Rectal smooth muscle tissue (tissue), 1 donor: ENCODE data around the gene JPT1.

Experiments used
- H3K27ac ChIP-seq: one replicate; pipeline ENCODE4 v1.7.0; 2013; ENCODE audit warnings: low read depth, low read length, inconsistent platforms
- H3K27me3 ChIP-seq: one replicate; pipeline ENCODE4 v1.7.0; 2013; ENCODE audit warnings: low read length; ENCODE audit not compliant: control insufficient read depth, insufficient read depth
- H3K36me3 ChIP-seq: one replicate; pipeline ENCODE4 v1.7.0; 2013; ENCODE audit warnings: low read length; ENCODE audit not compliant: control insufficient read depth, insufficient read depth
- H3K4me1 ChIP-seq: one replicate; pipeline ENCODE4 v1.7.0; 2013; ENCODE audit warnings: low read length; ENCODE audit not compliant: control insufficient read depth, insufficient read depth
- H3K4me3 ChIP-seq: one replicate; pipeline ENCODE4 v1.7.0; 2013; ENCODE audit warnings: low read length
- H3K9ac ChIP-seq: one replicate; pipeline ENCODE4 v1.7.0; 2013; ENCODE audit warnings: low read length

JPT1 gene

DNA sequence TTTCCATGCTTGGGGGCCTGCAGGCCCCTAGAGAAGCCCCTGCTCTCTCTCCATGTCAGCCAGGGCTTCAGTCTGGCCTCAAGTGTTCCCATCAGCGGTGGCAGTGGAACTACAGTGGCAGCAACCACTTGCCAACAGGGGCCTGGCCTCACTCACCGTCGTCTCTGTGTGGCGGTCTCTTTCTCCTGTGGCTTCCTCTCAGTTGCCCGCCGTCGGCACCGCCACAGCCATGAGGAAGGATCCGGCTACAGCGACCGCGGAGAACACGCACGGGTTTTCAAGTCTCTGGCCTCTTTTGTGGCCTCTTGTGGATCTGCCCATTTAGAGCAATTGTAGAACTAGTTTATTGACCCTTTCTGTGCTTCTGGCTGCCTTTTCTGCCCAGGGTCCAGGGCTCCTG is 36.0 kb downstream of the JPT1 start:
- no peak overlapping the region for H3K4me3 ChIP-seq
- H3K36me3 ChIP-seq = peaks cover 2% of the 10 kb centered on the region
- H3K27ac ChIP-seq = no peak overlapping the region
- no peak overlapping the region for H3K9ac ChIP-seq
- H3K27me3 ChIP-seq = no peaks in the 10 kb centered on the region
- H3K4me1 ChIP-seq = no peaks in the 10 kb centered on the region

DNA sequence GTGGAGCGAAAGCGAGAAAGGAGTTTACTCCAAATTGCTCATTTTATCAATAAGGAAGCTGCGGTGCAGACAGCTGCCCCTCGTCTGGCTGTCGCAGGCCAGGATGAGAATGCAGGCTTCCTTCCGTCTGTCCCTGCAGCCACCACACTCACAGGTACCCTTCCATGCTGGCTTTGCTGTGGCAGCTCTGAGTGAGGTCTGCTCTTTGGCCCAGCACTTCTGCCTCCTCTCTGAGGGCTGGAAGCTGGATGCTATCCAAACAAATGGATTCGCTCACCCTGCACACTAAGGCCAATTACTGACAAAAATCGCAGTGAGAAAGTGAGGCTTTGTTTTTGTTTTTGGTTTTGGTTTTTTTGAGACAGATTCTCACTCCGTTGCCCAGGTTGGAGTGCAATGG is 37.6 kb downstream of the JPT1 start:
- Histone ChIP-seq H3K27ac (no peak overlapping the region), H3K9ac (no peak overlapping the region), H3K4me3 (peak overlapping the region; percentile 27), H3K27me3 (no peaks in the 10 kb centered on the region), H3K36me3 (peaks cover 2% of the 10 kb centered on the region), H3K4me1 (no peaks in the 10 kb centered on the region)

DNA sequence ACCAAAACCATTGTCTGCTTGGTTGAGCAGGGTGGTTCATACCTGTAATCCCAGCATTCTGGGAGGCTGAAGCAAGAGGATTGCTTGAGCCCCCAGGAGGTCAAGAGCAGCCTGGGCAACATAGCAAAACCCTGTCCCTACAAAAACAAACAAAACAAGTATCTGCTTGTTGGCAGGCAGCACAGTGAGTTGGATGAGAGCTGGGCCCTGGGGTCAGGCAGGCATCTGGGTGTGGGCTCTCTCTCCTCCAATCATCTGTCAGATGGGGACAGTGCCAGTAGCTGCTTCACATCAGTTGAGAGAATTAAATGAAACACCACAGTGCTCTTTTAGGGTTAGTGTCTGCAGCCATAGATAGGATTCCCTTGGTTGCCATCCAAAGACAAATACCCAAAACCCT is 38.8 kb downstream of the JPT1 start:
- no peak overlapping the region for H3K9ac ChIP-seq
- no peaks in the 10 kb centered on the region for H3K27me3 ChIP-seq
- no peaks in the 10 kb centered on the region for H3K4me1 ChIP-seq
- peaks cover 2% of the 10 kb centered on the region for H3K36me3 ChIP-seq
- no peak overlapping the region for H3K27ac ChIP-seq
- no peak overlapping the region for H3K4me3 ChIP-seq

DNA sequence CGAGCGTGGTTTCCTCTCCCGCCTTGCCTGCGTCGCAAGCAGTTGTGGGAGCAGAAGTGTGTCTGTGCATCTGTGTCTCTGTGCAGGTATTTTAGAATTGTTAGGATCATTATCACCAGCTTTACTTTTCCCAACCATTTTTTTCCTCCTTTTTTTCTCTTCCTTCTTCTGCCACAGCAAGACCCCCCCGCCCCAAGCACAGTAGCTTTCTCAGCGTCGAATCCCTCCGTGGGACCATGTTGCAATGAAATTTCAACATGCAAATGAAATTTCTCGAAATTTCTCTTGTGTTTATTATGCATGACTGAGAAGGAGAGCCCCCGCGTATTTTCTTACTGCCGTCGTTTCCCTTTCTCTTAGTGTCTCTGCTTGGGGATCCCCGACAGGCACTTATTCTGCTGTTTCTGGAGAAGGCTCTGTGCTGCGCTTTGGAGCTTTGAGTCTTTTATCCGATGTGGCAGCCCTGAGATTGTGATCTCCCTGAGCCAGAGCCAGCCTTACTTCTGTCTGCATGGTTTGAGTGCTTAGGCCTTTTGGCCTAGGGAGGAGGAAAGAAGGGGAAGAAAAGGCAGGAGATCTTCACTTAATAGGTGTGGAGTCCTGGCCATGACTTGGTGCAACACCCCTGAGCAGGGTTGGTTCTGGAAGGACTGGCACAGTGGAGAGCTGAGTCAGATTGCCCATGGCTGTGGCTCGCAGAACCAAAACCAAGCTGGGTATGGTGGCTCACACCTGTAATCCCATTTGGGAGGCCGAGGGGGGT is 39.6 kb downstream of the JPT1 start:
- H3K4me1 ChIP-seq = no peaks in the 10 kb centered on the region
- H3K27me3 ChIP-seq = no peaks in the 10 kb centered on the region
- H3K36me3 ChIP-seq = peaks cover 2% of the 10 kb centered on the region
- peak overlapping the region; percentile 75 for H3K4me3 ChIP-seq
- peak overlapping the region; percentile 28 for H3K27ac ChIP-seq
- H3K9ac ChIP-seq = peak overlapping the region; percentile 1

DNA sequence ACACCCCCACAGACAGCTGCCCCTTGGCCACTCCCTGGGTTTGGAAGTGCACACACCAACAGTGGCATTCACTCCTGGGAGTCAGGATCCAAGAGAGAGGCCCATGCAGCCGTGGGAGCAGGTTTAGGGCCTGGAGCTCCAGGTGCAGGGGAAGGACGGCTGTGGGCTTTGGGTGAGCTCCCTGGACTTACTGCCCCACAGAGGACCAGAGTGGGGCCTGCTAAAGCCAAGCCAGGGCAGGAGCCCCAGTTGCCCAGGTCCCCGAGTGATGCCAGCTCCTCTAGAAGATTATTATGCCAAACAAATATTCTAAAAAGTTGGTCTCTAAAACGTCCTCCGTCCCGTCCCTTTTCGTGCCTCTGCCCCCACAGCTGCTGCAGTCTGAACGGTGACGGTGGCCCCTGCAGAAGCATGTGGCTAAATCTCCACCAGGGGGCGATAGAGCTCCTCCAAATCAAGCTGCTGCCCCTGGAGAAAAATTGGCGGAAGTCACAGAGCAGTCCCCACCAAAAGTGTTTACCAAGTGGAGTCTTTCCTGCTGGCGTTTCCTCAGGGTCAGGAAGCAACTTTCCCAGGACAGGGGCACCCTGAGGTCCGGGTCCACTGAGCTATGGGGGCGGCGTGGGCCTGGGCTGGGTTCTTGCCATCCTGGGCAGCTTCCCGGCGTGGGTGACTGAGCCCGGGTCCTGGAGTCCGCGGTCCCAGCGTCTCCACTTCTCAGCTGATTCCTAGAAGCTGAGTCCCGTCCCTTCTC is 40.3 kb downstream of the JPT1 start:
- Histone ChIP-seq H3K27ac (peak overlapping the region; percentile 28), H3K4me1 (no peaks in the 10 kb centered on the region), H3K36me3 (no peaks in the 10 kb centered on the region), H3K27me3 (no peaks in the 10 kb centered on the region), H3K9ac (peak overlapping the region; percentile 1), H3K4me3 (peak overlapping the region; percentile 75)

DNA sequence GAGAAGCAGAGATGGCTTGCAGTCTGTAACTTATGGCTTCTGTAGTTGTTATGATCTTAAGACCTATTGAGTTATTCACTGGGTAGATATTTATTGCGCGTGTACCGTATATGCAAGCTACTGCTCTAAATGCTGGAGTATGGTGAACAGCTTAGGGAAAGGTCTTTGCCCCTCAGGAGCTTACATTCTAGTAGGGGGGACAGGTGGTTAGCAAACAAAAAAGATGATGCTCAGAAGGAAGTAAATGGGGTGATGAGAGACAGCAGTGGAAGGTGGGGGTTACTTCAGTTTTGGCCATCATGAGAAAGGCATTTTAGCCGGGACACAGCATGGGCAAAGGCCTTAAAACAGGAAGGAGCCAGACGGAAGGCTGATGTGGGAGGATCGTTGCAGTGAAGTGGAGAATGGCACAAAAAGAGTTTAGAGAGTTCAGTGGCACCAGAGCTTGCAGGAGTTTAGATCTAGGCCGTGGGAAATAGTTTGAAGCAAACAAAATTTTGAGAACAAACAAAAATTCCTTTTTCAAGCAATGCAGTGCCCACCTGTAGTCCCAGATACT is 42.5 kb downstream of the JPT1 start:
- H3K9ac ChIP-seq = no peak overlapping the region
- no peak overlapping the region for H3K4me3 ChIP-seq
- no peaks in the 10 kb centered on the region for H3K36me3 ChIP-seq

DNA sequence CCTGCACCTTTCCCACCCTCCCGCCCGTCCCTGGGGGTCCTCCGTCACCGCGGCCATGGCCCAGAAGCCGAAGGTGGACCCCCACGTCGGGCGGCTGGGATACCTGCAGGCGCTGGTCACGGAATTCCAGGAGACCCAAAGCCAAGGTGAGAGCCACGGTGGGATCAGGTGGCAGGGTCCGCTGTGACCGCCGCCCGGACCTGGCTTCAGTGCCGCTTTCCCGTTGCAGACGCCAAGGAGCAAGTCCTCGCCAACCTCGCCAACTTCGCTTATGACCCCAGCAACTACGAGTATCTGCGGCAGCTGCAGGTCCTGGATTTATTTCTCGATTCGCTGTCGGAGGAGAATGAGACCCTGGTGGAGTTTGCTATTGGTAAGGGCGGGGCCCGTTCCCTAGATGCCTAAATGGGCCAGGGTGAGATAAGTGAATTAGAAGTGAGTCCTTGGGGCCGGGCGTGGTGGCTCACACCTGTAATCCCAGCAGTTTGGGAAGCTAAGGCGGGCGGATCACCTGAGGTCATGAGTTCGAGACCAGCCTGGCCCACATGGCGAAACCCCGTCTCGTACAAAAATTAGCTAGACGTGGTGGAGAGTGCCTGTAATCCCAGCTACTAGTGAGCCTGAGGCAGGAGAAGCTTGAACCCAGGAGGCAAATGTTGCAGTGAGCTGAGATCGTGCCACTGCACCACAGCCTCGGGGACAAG is 43.9 kb downstream of the JPT1 start:
- Histone ChIP-seq H3K27ac (no peak overlapping the region), H3K36me3 (no peaks in the 10 kb centered on the region), H3K9ac (peak overlapping the region; percentile 13), H3K4me1 (no peaks in the 10 kb centered on the region), H3K4me3 (peak overlapping the region; percentile 82), H3K27me3 (no peaks in the 10 kb centered on the region)

More for the DNA sequence above, 42.5 kb downstream of the JPT1 start:
- Histone ChIP-seq H3K4me1 (no peaks in the 10 kb centered on the region), H3K27ac (no peak overlapping the region), H3K27me3 (no peaks in the 10 kb centered on the region)

DNA sequence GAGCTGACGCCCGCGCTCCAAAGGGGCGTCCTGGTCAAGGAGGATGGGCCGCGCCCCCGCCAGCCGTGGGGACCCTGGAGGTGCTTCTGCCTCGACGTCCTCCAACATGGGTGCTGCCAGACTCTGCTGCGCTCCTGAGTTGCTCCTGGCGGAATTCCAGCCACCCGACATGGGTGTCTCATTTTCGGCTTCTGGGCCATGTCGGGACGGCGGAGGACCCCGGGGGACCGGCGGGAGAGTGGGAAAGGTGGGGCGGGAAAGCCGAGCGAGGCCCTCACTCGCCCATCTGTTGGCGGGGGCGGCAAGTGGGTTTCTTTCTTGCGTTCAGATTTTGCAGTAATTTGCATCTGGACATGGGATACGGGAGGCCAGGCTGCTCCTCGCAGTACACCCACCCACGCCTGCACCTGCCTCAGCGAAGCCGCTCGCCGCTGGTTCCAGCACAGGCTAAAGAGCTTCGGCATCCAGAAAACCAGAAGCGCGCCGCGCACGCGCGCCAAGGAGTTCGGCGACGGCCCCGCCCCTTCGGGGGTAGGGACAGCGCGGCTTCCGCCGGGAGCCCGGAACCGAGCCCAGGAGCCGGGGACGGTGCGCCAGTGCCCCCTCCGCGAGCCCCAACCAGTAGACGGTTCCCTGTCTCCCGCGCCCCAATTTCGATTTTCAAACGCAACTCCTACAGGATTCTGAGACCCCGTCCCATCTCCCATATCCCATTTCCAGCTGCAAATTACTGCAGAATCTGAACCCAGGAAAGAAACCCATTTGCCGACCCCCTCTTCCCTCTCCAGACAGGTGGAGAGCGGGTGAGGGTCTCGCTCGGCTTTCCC is 44.7 kb downstream of the JPT1 start, which contains the start of gene ARMC7:
Gene ARMC7, plus strand, starts transcription at position 563 of the 827 bp plus-strand sequence. CDS start 320 bp downstream, outside the sequence.
- Histone ChIP-seq H3K4me1 (no peaks in the 10 kb centered on the region), H3K27ac (no peak within 1 kb of the TSS)

DNA sequence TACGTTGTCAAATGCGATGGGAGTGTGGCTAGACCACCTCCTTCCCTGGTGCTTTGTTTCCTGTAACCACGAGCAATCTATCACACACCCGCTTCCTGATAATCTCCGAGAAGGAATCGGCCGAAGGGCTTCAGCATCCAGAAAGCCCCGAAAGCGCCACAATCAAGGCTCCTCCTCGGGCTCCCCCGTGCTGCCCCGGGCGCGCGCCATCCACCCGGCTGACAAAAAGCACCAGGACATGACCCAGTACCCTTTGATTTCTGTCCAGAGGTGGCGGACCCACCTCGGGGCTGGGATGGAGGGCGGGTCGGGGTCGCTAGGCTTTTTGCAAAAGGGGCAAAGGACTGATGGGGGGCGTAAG is 45.3 kb downstream of the JPT1 start:
- Histone ChIP-seq H3K27ac (no peak overlapping the region), H3K9ac (no peak overlapping the region), H3K4me1 (no peaks in the 10 kb centered on the region), H3K36me3 (no peaks in the 10 kb centered on the region), H3K4me3 (peak overlapping the region; percentile 82), H3K27me3 (no peaks in the 10 kb centered on the region)

More for the DNA sequence above, 44.7 kb downstream of the JPT1 start, which contains the start of gene ARMC7:
- Histone ChIP-seq H3K9ac (peak within 1 kb of the TSS; percentile 46), H3K4me3 (peak within 1 kb of the TSS; percentile 82), H3K27me3 (no peaks in the 10 kb centered on the region), H3K36me3 (no peaks in the 10 kb centered on the region)

DNA sequence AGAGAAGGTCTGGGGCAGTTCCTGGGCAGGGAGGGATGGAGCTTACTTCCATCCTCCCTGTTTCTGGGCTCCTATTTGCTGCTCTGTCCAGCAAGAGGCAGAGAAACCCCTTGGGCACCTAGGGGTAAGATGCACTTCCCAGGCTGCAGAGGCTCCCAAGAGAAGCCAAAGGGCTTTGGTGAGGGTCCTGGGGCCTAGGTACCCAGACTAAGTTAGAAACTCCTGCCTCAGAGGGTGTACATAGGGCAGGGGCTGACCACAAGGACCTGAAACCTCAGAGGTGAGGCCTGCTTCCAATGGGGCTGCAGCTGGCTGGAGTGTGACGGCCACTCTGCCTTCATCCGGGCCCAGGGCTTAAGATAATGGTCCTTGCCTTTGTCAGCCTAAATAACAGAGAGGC is 46.1 kb downstream of the JPT1 start:
- H3K4me3 ChIP-seq = no peak overlapping the region
- H3K9ac ChIP-seq = no peak overlapping the region
- no peaks in the 10 kb centered on the region for H3K27me3 ChIP-seq
- H3K27ac ChIP-seq = no peak overlapping the region
- no peaks in the 10 kb centered on the region for H3K36me3 ChIP-seq
- H3K4me1 ChIP-seq = no peaks in the 10 kb centered on the region

DNA sequence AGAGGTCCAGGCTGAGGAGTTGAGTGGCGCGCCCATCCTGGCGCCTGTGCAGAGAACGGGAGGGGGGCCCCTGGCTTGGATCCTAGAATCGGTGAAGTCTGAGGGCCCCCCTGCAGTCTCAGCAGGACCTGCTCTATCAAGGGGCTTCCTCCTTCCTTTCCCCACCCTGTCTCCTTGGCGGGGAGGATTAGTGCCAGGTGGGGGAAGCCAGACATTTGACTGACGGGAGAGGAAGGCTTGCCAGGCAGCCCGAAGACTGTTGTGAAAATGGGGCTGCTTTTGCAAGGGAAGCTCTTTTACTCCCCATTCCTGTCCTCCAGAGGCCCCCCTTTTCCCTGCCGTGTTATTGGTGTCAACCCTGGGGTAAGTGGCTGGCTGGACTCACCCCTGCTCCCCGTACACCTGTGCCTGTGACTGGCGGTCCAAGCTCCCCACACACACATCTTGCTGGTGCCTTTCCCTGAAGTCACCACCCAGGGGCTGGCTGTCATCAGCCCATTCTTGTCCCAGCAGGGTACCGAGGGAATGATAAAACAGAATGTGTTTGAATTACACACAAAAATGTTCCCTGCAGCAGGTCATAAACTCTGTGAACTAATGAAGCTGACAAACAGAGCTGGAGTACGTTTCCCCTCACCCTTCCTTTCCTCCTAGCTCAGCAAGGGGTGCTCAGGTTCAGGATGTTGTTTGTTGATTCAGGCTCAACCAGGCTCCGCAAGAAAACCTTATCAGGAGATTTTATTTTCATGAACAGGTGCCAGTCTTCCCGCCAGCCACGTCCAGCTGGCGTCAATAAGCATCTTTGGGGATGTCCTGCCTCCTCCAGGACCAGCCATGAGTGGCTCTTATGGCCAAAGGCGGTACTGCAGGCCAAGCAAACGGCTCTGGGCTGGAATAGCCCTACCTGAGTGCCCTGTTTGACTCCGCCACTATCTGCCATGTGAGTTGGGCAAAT is 48.9 kb downstream of the JPT1 start:
- no peak overlapping the region for H3K9ac ChIP-seq
- H3K4me1 ChIP-seq = no peaks in the 10 kb centered on the region
- H3K27me3 ChIP-seq = no peaks in the 10 kb centered on the region
- H3K27ac ChIP-seq = no peak overlapping the region
- H3K4me3 ChIP-seq = no peak overlapping the region
- H3K36me3 ChIP-seq = peaks cover 4% of the 10 kb centered on the region
